Mammary epithelial cell (primary cell): ENCODE results near the gene SKIC2.

ENCODE experiments used
- EZH2 ChIP-seq: IDR thresholded peaks from 2 replicates; pipeline ENCODE4 v1.6.1; 2012; ENCODE audit warnings: low read length, inconsistent platforms, borderline replicate concordance
- TF ChIP-seq, protein P1 (sequence below), 2 donors: IDR thresholded peaks in 1 of 2; conservative IDR thresholded peaks in 1 of 2; 2 replicates each; pipeline ENCODE4 v1.5.1; 2011 to 2012; ENCODE audit warnings: inconsistent platforms in 2 of 2, low read length in 2 of 2, mild to moderate bottlenecking in 2 of 2, control low read depth in 1 of 2, low read depth in 1 of 2; ENCODE audit not compliant: insufficient read depth in 1 of 2; ENCODE audit errors: extremely low read depth in 1 of 2

DNA sequence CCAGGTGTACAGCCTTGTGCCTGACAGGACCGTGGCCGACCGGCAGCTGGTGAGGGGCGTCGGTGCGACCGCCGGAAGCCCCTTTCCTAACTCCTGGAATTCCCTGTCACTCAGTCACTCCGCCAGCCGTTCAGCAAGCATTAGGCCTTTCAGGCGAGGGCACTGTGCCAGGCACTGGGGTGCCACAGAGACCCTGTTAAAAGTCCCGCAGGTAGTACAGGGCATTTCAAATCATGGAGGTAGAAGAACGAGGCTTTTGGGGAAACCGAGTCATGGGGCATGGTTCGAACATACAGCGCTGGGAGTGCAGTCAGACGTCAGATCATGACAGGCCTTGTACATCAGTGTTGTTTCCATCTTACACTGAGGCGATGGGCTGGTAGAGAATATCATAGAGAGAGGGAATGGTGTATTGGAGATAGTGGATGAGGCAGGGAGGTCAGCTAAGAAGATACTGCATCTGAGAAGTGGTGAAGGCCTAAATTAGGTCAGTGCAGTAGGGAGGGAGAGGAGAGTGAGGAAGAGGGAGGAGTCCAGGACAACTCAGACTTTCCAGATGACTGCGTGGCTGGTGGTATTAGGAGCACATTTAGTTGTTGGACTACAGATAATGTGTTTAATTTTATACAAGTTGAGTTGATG lies 13.9 kb downstream of the SKIC2 start:
- no peak for TF ChIP-seq EZH2
- TF ChIP-seq, protein P1, sequence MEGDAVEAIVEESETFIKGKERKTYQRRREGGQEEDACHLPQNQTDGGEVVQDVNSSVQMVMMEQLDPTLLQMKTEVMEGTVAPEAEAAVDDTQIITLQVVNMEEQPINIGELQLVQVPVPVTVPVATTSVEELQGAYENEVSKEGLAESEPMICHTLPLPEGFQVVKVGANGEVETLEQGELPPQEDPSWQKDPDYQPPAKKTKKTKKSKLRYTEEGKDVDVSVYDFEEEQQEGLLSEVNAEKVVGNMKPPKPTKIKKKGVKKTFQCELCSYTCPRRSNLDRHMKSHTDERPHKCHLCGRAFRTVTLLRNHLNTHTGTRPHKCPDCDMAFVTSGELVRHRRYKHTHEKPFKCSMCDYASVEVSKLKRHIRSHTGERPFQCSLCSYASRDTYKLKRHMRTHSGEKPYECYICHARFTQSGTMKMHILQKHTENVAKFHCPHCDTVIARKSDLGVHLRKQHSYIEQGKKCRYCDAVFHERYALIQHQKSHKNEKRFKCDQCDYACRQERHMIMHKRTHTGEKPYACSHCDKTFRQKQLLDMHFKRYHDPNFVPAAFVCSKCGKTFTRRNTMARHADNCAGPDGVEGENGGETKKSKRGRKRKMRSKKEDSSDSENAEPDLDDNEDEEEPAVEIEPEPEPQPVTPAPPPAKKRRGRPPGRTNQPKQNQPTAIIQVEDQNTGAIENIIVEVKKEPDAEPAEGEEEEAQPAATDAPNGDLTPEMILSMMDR (conservative IDR thresholded peaks at IDR 0.05 in 1 of 2, IDR thresholded peaks at IDR 0.05 in 1 of 2; ENCODE audit: extremely low read depth in 1 of 2, insufficient read depth in 1 of 2, low read depth in 1 of 2, low read length in 2 of 2) = no peak
